HepG2 (cell line): ENCODE measurements around the gene CSTPP1. TPM values are rescaled to one million over a fixed set of nuclear protein-coding genes. Genes with fewer than 3 reads are reported as not detected.

Experiments
- ATAC-seq: fragments of 200-7000 bp; cut with Tn5 transposase; 3 replicates; pipeline ENCODE4 v1.9.1; 2020; ENCODE audit warnings: mild to moderate bottlenecking, moderate library complexity
- BruUV-seq: library from RNA; stranded (reverse); fragments of 400-500 nt; replicated peaks from 2 replicates; lab custom pipeline; 2021; lab: Mats Ljungman, UMichigan
- CTCF ChIA-PET: fragments of 300-600 bp; formaldehyde crosslinking; extraction: SDS; loops from one replicate; lab custom pipeline; 2021; ENCODE audit warnings: low total read pairs, inconsistent platforms, low intra/inter-chr PET ratio; lab: Yijun Ruan, JAX
- POLR2A ChIA-PET: fragments of 350-600 bp; sonication (Branson Sonifier 250); formaldehyde crosslinking; loops from one replicate; lab custom pipeline; 2020; ENCODE audit warnings: antibody characterized with exemption, inconsistent platforms; lab: Yijun Ruan, JAX
- DNase-seq: peaks from one replicate; pipeline ENCODE4 v3.0.0-alpha.2; 2015; ENCODE audit warnings: low spot score
- FAIRE-seq: peaks from 3 replicates; lab custom pipeline; 2011; peaks lifted over from hg19 to GRCh38; lab: Jason Lieb, UNC
- H2AFZ ChIP-seq: one replicate; pipeline ENCODE4 v1.6.1; 2011; ENCODE audit warnings: low read length, inconsistent platforms
- H3K27ac ChIP-seq: fragments of 300-600 bp; 3 replicates; pipeline ENCODE4 v1.8.0; 2011; ENCODE audit warnings: mixed run types, mild to moderate bottlenecking, mixed read lengths, low read length, inconsistent platforms; ENCODE audit not compliant: insufficient read depth; ENCODE audit errors: extremely low read length
- H3K27me3 ChIP-seq, 2 experiments: fragments of 200-600 bp in 1 of 2; 2 replicates in 1 of 2; 3 replicates in 1 of 2; pipeline versions ENCODE4 v1.6.0 to v1.8.0; 2011; ENCODE audit warnings: low read length in 2 of 2, mild to moderate bottlenecking in 2 of 2, moderate library complexity in 2 of 2, inconsistent platforms in 1 of 2; ENCODE audit not compliant: insufficient read depth in 2 of 2, control insufficient read depth in 1 of 2
- H3K36me3 ChIP-seq, 2 experiments: fragments of 200-600 bp in 1 of 2; replicated peaks in 1 of 2; 2 replicates in 1 of 2; 3 replicates in 1 of 2; pipeline versions ENCODE4 v1.5.1 to v1.8.0; 2011; ENCODE audit warnings: low read length in 2 of 2, inconsistent platforms in 1 of 2; ENCODE audit not compliant: insufficient read depth in 2 of 2, control insufficient read depth in 1 of 2
- H3K4me1 ChIP-seq: 2 replicates; pipeline ENCODE4 v1.5.1; 2012; ENCODE audit warnings: low read length, inconsistent platforms; ENCODE audit not compliant: insufficient read depth
- H3K4me2 ChIP-seq: 2 replicates; pipeline ENCODE4 v1.6.0; 2011; ENCODE audit warnings: low read depth, low read length, inconsistent platforms
- H3K4me3 ChIP-seq, 3 experiments: fragments of 200-600 bp in 1 of 3; sonication (generic), shearing (Covaris generic) in 1 of 3; replicated peaks in 1 of 3; 2 replicates each; pipeline ENCODE4 v1.5.1; 2011 to 2016; ENCODE audit warnings: low read length in 3 of 3, inconsistent platforms in 2 of 3, low read depth in 2 of 3, mild to moderate bottlenecking in 2 of 3, control low read depth in 1 of 3, mixed read lengths in 1 of 3; ENCODE audit not compliant: insufficient read depth in 1 of 3
- H3K79me2 ChIP-seq: one replicate; pipeline ENCODE4 v1.6.1; 2011; ENCODE audit warnings: low read length, inconsistent platforms; ENCODE audit not compliant: insufficient read depth
- H3K9ac ChIP-seq: 2 replicates; pipeline ENCODE4 v1.6.0; 2011; ENCODE audit warnings: mild to moderate bottlenecking, low read depth, low read length, inconsistent platforms; ENCODE audit not compliant: insufficient read depth
- H3K9me3 ChIP-seq: 2 replicates; pipeline ENCODE4 v1.5.1; 2012; ENCODE audit warnings: mild to moderate bottlenecking, low read length
- H4K20me1 ChIP-seq: 2 replicates; pipeline ENCODE4 v1.6.0; 2011; ENCODE audit warnings: inconsistent platforms, mild to moderate bottlenecking, low read length, moderate library complexity; ENCODE audit not compliant: insufficient read depth
- ASH2L ChIP-seq: fragments of 300-600, 200-600 bp; sonication (generic); IDR thresholded peaks from 2 replicates; pipeline ENCODE4 v1.7.0; 2017; ENCODE audit warnings: low read depth, mild to moderate bottlenecking, moderate library complexity, mixed read lengths, low read length; ENCODE audit not compliant: insufficient read length
- BORCS8-MEF2B ChIP-seq: sonication (generic); formaldehyde crosslinking; IDR thresholded peaks from 2 replicates; pipeline ENCODE4 v1.8.0; 2022; ENCODE audit warnings: mild to moderate bottlenecking, missing genetic modification reagents
- KLF13 ChIP-seq: sonication (generic); formaldehyde crosslinking; IDR thresholded peaks from 2 replicates; pipeline ENCODE4 v1.4.0; 2020; ENCODE audit warnings: mild to moderate bottlenecking, missing genetic modification reagents
- NKX3-1 ChIP-seq: sonication (generic); formaldehyde crosslinking; IDR thresholded peaks from 2 replicates; pipeline ENCODE4 v1.5.0; 2020; ENCODE audit warnings: missing genetic modification reagents
- NR2F6 ChIP-seq, 2 experiments: IDR thresholded peaks; 2 replicates each; pipeline ENCODE4 v1.6.1; 2016; ENCODE audit warnings: antibody characterized with exemption in 1 of 2, mild to moderate bottlenecking in 1 of 2
- POLR2AphosphoS5 ChIP-seq: IDR thresholded peaks from 2 replicates; pipeline ENCODE4 v1.6.1; 2012; ENCODE audit warnings: low read depth, low read length
- RBM22 ChIP-seq: fragments of 200-400 bp; formaldehyde crosslinking; optimal IDR thresholded peaks from 2 replicates; pipeline ENCODE3; 2017; ENCODE audit warnings: mild to moderate bottlenecking, low read length, moderate library complexity
- SSRP1 ChIP-seq: IDR thresholded peaks from 2 replicates; pipeline ENCODE4 v1.6.1; 2016; ENCODE audit warnings: control low read depth
- WGBS: methylation state at CpG from one replicate; pipeline ENCODE4 v1.1.6; 2017; ENCODE audit warnings: low lambda C conversion rate; 5-methylcytosine and 5-hydroxymethylcytosine counted together
- in situ Hi-C: cut with HindIII; loops from 2 replicates; pipeline ENCODE4 v1.10.0; 2017; ENCODE audit warnings: low pct_unique_long_range_greater_than_20kb; ENCODE audit not compliant: extremely low pct_ligation_motif_present
- intact Hi-C: fragments of 100-400 bp; cut with micrococcal nuclease; formaldehyde crosslinking; loops from one replicate; pipeline ENCODE4 v1.10.0; 2022; ENCODE audit not compliant: unreplicated experiment
- polyA plus RNA-seq, 8 experiments: library from polyadenylated mRNA; depleted of rRNA in 3 of 8; stranded (reverse) in 7 of 8; unstranded in 1 of 8; fragments of >200 nt; fragmentation: Illumina TruSeq in 4 of 8; extraction: Trizol in 4 of 8; gene quantifications; 2 replicates each; pipeline versions ENCODE4 v1.2.1 to v1.2.3, GENCODE V29; 2011 to 2016; ENCODE audit warnings: low read depth in 4 of 8, missing spikeins in 1 of 8, mixed read lengths in 1 of 8; ENCODE audit not compliant: insufficient read depth in 1 of 8
- total RNA-seq, 5 experiments: library from RNA; depleted of rRNA; stranded (reverse); fragments of >200 nt; fragmentation: Illumina TruSeq; extraction: Trizol; gene quantifications; 2 replicates each; pipeline ENCODE4 v1.2.3, GENCODE V29; 2016; ENCODE audit warnings: low read depth in 1 of 5
- TF ChIP-seq, protein P1 (sequence below): sonication (generic); formaldehyde crosslinking; IDR thresholded peaks from 2 replicates; pipeline ENCODE4 v1.4.0; 2020; ENCODE audit warnings: missing genetic modification reagents, borderline replicate concordance
- TF ChIP-seq, protein P2 (sequence below): sonication (generic); formaldehyde crosslinking; IDR thresholded peaks from 2 replicates; pipeline ENCODE4 v1.5.0; 2020; ENCODE audit warnings: missing genetic modification reagents, mild to moderate bottlenecking, borderline replicate concordance

The CSTPP1 gene
- total and polyA plus RNA-seq, 2 of the 13 experiments (the other 11 are each of a cell fraction or from before 2014, with no cell fraction given) = 12.3 to 14.6 TPM

DNA sequence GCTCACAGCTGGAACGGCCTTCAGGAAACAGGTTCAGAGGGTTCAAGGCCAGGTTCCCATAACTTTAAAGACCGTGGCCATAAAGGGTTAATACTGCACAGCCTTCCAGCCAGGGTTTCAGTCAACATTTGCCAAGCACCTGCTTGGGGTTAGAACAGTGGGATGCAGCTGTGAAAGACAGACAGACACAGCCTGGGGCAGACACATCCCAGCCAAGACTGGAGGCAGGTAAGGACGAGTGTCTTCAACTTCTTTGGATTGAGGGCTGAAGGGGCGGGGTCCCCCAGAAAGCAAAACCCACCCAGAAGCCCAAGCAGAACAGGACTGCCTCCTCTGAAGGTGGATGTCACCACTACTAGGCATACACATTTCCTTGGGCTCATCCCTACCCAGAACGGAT lies 225.9 kb downstream of the CSTPP1 start (continued):
- TF ChIP-seq, protein P1, sequence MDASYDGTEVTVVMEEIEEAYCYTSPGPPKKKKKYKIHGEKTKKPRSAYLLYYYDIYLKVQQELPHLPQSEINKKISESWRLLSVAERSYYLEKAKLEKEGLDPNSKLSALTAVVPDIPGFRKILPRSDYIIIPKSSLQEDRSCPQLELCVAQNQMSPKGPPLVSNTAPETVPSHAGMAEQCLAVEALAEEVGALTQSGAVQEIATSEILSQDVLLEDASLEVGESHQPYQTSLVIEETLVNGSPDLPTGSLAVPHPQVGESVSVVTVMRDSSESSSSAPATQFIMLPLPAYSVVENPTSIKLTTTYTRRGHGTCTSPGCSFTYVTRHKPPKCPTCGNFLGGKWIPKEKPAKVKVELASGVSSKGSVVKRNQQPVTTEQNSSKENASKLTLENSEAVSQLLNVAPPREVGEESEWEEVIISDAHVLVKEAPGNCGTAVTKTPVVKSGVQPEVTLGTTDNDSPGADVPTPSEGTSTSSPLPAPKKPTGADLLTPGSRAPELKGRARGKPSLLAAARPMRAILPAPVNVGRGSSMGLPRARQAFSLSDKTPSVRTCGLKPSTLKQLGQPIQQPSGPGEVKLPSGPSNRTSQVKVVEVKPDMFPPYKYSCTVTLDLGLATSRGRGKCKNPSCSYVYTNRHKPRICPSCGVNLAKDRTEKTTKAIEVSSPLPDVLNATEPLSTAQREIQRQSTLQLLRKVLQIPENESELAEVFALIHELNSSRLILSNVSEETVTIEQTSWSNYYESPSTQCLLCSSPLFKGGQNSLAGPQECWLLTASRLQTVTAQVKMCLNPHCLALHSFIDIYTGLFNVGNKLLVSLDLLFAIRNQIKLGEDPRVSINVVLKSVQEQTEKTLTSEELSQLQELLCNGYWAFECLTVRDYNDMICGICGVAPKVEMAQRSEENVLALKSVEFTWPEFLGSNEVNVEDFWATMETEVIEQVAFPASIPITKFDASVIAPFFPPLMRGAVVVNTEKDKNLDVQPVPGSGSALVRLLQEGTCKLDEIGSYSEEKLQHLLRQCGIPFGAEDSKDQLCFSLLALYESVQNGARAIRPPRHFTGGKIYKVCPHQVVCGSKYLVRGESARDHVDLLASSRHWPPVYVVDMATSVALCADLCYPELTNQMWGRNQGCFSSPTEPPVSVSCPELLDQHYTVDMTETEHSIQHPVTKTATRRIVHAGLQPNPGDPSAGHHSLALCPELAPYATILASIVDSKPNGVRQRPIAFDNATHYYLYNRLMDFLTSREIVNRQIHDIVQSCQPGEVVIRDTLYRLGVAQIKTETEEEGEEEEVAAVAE = no peak
- TF ChIP-seq ASH2L (no peak), NR2F6 (IDR thresholded peaks at IDR 0.05) (0 out of 2 replicates have a peak, but pooled peaks have one; percentile 12), NR2F6 (CRISPR knock-in tag; IDR thresholded peaks at IDR 0.05) (no peak), KLF13 (CRISPR knock-in tag) (no peak), BORCS8-MEF2B (CRISPR knock-in tag) (0 out of 2 replicates have a peak, but pooled peaks have one; percentile 43)

DNA sequence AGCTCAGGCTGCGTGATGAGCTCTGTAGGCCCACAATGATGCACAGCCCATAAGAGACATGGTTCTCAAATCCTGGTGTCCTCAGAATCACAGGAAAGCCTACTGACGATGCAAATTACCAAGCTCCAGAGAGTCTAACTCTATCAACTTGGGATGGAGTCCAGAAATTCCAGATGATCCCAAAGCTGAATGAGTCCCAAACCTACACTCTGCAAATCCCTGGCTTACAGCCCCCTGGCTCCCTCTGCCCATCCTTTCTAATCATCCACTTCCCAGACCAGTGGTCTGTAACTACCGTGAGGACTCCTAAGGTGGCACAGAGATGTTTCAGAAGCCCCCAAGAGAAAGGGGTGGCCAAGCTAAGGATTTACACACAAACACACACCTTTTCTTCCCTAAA lies 226.6 kb downstream of the CSTPP1 start:
- ChIA-PET POLR2A (interaction anchor here (0.6 to 1.5 kb wide), 4 partner anchors 10 to 100 kb away, joined by 3 to 6 read pairs (median 4); no protein-coding TSS in a partner anchor), CTCF (interaction anchor here (5.3 kb wide), 1 partner anchor 274 kb away, joined by 52 read pairs; no protein-coding TSS in a partner anchor)
- FAIRE-seq = no peak
- Histone ChIP-seq H3K4me3 (no peak overlapping the region), H3K79me2 (peaks cover 3% of the 10 kb centered on the region), H3K27ac (no peak overlapping the region), H3K27me3 (no peaks in the 10 kb centered on the region), H3K36me3 (peaks cover 26 to 41% of the 10 kb centered on the region in 2 experiments), H3K9ac (no peak overlapping the region), H3K4me2 (no peak overlapping the region), H3K9me3 (no peaks in the 10 kb centered on the region), H3K4me1 (peaks cover 21% of the 10 kb centered on the region), H2AFZ (no peak overlapping the region), H4K20me1 (peaks cover 10% of the 10 kb centered on the region; the same call in 1 of the 2 replicates)
- WGBS = 96% methylated on average over 3 of the region's 3 CpGs
- TF ChIP-seq NKX3-1 (CRISPR knock-in tag) (no peak), POLR2AphosphoS5 (0 out of 2 replicates have a peak, but pooled peaks have one; percentile 14), SSRP1 (CRISPR knock-in tag) (0 out of 2 replicates have a peak, but pooled peaks have one; percentile 28), RBM22 (peak; percentile 34)
- TF ChIP-seq, protein P2, sequence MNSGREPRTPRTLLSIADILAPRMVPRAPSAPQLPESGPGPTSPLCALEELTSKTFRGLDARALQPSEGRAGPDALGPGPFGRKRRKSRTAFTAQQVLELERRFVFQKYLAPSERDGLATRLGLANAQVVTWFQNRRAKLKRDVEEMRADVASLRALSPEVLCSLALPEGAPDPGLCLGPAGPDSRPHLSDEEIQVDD (CRISPR knock-in tag) = no peak
- intact Hi-C loops = no loop called here
- in situ Hi-C loops = loop anchor here (5.0 kb wide), 1 partner anchor 276 kb away; no protein-coding TSS in a partner anchor
- no TSS peak for BruUV-seq
- DNase-seq = no peak
- ATAC-seq = no peak
